Inferior parietal cortex (tissue), 1 donor: ENCODE data around the gene TMX3.
A peak's percentile ranks its signal among the peaks of the same experiment; 100 is the strongest.

Experiments used
- DNase-seq: peaks from one replicate; pipeline ENCODE4 v3.0.0-alpha.2; 2016; ENCODE audit errors: extremely low spot score

The TMX3 gene

DNA sequence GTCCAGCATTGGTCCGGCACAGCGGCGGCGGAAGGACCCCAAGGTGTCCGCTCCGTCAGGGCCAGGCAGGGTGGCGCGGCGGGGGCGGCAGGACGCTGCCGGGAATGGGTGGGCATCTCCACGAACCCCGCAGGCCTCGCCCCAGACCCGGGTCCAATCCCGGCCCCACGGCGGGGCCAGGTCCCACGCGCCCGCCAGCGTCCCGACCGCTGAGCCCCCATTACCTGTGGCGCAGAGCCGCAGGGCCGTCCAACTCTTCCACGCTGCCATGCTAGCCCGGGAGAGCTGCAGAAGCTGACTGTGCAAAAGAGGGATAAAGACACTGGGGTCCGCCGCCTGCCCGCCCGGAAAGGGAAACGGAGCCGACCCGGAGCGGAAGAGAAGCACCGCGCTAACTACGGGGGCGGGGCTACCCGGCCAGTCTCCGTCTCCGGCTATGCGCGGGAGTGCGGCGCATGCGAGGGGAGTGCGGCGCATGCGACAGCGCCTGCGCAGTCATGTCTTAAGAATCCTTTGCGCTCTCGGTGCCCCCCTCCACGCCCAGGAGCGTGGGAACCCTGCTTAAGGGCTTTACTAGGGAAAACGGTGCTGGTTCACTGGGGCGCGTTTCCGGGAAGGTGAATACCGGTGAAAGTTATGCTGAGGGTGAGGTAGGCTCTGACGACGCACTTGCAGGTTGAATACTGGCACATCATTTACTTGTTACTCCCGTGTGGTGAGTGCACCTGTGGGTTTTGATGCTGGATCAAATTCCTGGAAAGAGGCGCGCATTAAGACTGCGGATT is at the start of gene TMX3:
TMX3 (minus strand) TSS at position 397 of the 785 bp plus-strand sequence; CDS start at position 270, 127 bp downstream.
- peak; percentile 93 for DNase-seq

GRCh38 chr18:68764016-68764415 is 49.1 kb upstream of the TMX3 start:
- DNase-seq = no peak

GRCh38 chr18:68763083-68763482 is 48.2 kb upstream of the TMX3 start:
- DNase-seq = no peak

GRCh38 chr18:68759308-68759707 is 44.4 kb upstream of the TMX3 start:
- no peak for DNase-seq

GRCh38 chr18:68757126-68757525 is 42.2 kb upstream of the TMX3 start:
- no peak for DNase-seq

DNA sequence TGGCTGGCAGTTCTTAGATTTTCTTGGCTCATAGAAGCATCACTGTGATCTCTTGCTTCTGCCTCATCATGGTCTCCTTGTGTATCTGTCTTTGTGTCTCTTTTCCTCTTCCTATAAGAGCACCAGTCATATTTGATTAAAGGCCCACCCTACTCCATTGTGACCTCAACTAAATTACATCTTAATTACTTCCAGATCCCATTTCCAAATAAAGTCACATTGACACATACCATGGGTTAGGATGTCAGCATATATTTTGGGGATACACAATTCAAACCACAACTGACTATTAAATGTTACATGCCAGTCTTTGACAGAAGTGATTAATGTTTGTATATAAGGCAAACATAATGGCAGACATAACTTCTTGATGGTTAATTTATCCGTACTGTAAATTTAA is 27.3 kb upstream of the TMX3 start:
- no peak for DNase-seq

DNA sequence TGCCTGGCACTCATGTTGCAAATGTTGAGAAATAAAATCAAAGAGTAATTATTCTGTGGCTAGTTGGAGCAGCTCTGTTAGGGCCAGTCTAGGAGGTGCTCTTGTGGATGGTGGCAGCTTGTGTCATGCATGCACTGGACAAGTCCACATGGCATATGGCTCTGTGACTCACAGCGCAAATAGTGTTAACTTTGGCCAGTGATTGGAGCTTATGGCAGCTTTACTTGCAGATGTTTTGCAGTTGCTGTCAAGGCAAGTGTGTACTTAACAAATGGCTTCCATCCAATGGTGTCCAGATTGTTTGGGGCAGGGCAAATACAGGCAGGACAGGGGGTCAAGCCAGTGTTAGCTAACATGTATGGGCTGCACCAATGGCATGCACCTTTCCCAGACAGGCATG is 26.1 kb upstream of the TMX3 start:
- no peak for DNase-seq

- no peak for DNase-seq
Observed at GRCh38 chr18:68739462-68739861, 24.6 kb upstream of the TMX3 start.

DNA sequence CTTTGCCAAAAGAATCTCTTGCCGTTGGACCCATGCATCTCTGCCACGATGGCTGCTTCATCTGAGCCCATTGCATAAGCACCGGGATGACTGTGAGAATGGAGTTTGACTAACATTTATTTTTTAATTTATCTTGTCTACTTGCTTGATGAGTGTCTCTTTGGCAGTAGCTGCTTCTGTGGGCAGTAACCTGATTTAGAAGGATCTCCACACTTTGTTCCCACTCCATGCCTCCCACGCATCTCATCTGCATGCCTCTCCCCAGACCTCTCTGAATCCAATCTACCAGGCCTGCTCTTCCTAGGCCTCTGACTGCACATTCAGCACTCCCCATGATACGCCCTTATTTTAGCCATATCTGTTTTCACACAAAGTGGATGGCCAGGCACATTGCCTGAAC is 23.7 kb upstream of the TMX3 start:
- DNase-seq = peak; percentile 41

DNA sequence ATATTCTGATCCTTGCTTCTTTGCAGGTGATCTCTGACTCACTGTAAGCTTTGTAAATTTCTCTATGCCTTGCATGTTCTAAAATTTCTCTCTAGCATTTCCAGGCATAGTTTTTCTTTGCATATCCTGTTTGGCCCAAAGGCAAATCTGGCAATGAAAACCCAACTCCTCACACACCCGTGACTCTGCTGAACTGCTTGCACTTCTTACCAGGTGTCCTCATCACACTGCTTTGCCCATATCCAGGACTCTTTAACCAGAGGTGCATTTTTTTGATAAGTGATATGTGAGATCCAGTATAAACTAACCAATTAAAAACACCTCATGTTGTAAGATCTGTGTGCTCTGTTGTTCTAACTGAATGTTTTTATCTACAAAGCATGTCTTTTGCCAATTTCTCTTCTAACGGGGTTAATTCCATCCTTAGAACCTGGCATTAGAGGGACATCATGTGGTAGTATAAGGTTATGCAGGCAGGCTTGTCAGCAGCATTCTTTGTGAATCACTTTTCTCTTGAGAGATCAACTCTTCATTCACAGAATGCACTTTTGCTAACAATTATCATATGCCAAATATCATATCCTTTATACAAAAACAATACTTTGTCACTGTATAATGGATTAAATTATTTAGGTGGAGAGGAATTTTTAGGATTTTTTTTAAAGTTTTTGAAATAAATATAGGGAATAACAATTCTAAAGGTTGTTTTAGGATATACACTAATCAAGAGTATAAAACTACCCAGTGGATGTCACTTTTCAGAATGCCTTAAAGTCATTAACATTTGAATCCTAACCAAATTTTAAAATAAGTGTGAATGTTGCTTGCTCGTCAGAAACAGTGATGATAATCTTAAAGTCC is 20.8 kb upstream of the TMX3 start:
- DNase-seq = peak; percentile 71

DNA sequence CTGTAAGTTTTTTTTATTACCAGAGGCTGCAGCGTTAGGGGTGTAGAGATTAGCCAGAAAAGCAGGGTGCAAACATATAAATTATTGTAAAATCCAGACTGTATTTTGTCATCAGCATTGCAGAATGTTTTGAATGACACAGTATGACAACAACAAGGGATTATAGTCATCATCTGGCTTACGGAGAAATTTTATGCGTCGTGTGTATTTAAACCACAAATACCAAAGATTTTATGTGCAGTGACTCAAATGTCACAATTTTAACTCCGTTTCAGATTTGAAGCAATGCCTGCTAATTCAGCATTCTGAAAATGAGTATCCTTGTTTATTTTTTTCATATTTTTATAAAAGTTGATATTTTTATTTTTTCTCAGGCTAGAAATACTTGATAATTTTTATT is 19.4 kb upstream of the TMX3 start:
- no peak for DNase-seq

DNA sequence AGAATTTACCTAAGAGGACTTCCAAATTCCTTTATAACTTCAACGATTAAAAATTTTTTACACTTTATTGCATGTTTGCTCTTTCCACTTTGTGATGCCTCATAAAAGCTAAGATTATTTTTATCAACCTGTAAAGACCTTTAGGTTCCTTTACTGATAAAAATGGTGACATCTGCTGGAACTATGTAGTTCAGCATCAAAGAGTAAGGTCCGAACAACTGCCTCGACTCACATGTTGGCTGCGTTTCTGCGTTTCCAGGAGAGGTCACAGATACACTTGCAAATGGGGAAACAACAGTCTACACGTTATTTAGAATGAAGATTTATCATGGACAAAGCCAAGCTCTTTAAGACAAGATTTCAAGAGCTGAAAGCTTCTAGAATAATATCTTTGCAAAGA is 18.8 kb upstream of the TMX3 start:
- no peak for DNase-seq

GRCh38 chr18:68728081-68728700 is 13.3 kb upstream of the TMX3 start:
- DNase-seq = no peak

DNA sequence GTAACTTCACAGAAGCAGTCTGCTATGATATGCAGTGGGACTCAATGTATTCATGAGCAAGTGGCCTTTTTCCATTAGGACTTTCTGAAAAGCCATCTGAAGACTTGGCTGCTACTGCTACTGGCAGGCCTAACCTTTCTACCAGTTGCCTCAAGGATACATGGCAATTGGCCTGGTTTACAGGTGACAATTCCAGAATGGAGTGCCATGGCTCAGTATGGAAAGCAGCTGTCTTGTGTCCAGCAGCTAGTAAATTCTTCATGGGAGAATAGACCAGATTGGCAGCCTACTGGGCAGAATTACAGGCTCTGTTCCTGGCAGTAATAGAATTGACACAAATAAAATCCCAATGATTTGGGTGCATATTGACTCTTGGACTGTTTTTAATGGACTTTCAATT is 12.6 kb upstream of the TMX3 start:
- DNase-seq = no peak

GRCh38 chr18:68725346-68725745 is 10.4 kb upstream of the TMX3 start:
- no peak for DNase-seq

DNA sequence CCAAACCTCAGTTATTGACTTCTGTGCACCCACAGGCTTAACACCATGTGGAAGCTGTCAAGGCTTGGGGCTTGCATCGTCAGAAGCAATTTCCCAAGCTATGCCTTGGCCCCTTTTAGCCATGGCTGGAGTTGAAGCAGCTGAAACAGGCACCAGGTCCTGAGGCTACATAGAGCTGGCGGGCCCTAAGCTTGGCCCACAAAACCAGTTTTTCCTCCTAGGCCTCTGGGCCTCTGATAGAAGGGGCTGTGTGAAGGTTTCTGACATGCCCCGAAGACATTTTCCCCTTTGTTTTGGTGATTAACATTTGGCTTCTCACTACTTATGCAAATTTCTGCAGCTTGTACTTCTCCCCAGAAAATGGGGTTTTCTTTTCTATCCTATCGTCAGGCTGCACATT is 9.1 kb upstream of the TMX3 start:
- no peak for DNase-seq

GRCh38 chr18:68723539-68723938 is 8.6 kb upstream of the TMX3 start:
- DNase-seq = no peak

- DNase-seq = no peak
Observed at GRCh38 chr18:68722821-68723220, 7.9 kb upstream of the TMX3 start.

- DNase-seq = no peak
Observed at GRCh38 chr18:68721681-68722583, 7.0 kb upstream of the TMX3 start.

DNA sequence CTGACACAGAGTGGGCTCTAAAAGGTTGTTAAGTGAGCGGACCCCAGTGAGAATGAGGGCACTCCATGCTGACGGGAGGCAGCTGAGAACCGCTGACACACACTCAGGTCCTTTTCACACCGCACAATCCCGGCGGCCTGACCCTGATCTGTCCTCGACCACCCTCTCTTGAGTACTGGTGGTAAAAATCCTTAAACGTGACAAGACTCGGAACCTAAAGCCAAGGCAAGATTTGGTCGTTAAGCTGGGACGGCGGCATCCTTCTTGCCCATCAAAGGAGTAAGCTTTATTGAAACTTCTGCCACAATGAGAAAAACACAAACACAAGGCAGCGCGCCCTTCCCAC is 569 bp downstream of the TMX3 start:
- no peak for DNase-seq

GRCh38 chr18:68713796-68714195 is 1.1 kb downstream of the TMX3 start:
- DNase-seq = no peak

DNA sequence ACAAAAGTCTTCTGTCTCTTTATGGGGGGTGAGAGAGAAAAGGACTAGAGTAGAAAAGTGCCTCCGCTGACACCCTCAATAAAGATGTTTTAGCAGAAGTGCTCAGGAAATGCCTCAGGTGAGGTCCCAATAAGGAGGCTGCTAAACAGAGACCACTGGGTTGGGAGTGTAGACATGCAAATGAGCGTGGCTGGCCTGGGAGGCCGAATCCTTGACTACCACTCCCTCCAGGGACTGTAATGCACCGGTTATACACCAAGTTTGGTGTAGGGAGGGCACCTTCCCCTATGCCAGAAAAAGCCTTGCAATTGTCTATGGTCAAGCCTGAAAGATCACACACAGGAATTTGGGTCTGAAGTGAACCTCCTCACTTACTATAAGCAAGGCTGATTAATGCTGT is 1.8 kb downstream of the TMX3 start:
- no peak for DNase-seq
